Suprapubic skin (tissue), 4 donors: Measurements from ENCODE around the gene CMTM1.

ENCODE experiments used
- CTCF ChIP-seq, 2 donors: fragments of 200-600 bp in 1 of 2; fragments of 450-650 bp in 1 of 2; sonication (generic) in 1 of 2; IDR thresholded peaks; one replicate each; pipeline ENCODE4 v1.5.1; 2016 to 2019; ENCODE audit warnings: antibody characterized with exemption in 2 of 2, mild to moderate bottlenecking in 1 of 2, moderate library complexity in 1 of 2
- EP300 ChIP-seq: sonication (generic); formaldehyde crosslinking; IDR thresholded peaks from one replicate; pipeline ENCODE4 v1.6.1; 2017; ENCODE audit warnings: antibody characterized with exemption
- POLR2A ChIP-seq, 2 donors: fragments of 450-650 bp; IDR thresholded peaks; one replicate each; pipeline ENCODE4 v1.6.1; 2017; ENCODE audit warnings: antibody characterized with exemption in 2 of 2, mild to moderate bottlenecking in 2 of 2, moderate library complexity in 2 of 2
- POLR2AphosphoS5 ChIP-seq, 3 donors: sonication (generic); formaldehyde crosslinking; IDR thresholded peaks; one replicate each; pipeline ENCODE4 v1.6.1; 2017; ENCODE audit warnings: antibody characterized with exemption in 3 of 3

DNA sequence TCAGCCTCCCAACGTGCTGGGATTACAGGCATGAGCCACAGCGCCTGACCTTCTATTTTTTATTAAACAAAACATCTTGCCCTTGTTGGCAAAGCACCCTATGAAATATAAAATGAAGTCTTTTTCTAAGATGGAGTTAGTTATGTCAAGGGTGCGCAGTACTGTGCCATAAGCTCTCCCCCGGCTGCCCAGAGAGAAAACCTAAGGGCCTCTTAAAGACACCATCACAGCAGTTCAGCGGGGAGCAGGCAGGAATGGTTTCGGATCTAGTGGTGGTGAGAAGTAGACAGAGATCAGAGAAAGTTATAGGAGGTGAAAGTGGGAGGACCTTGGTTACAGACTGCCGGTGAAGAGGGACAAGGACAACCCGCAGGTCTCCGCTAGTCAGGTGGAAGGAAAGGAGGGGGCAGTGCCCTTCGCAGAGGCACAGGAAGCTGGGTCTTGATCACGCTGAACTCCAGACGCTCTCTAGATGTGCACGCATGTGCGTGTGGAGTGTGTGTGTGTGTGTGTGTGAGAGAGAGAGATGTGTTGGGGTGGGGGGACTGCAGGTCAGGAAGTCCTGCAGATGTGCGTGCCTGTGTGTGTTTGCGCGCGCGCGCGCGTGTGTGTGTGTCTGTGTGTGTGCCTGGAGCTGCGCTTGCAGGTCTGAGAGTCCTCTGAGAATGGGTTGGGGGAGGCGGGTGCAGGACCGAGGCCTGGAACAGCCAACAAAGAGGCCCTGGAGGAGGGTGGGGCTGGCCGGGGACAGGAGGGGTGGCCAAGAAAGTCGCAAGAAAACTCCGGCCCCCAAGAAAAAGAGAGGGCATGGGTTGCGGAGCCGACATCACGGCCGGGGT, 37.5 kb downstream of the CMTM1 start:
- no peak for TF ChIP-seq CTCF (IDR thresholded peaks at IDR 0.05)
- TF ChIP-seq POLR2A (IDR thresholded peaks at IDR 0.05): no peak
- TF ChIP-seq EP300: no peak
- no peak for TF ChIP-seq POLR2AphosphoS5 (IDR thresholded peaks at IDR 0.05)
